GM18502 (cell line): Measurements from ENCODE around the gene TNNC1.

ENCODE experiments used
- ATAC-seq: cut with Tn5 transposase; IDR thresholded peaks from one replicate; pipeline ENCODE4 v1.9.1; 2021; ENCODE audit warnings: mild to moderate bottlenecking; ENCODE audit not compliant: unreplicated experiment, poor library complexity

TNNC1 gene

GRCh38 chr3:52484680-52485461 lies 31.0 kb upstream of the TNNC1 start:
- ATAC-seq: no peak

DNA sequence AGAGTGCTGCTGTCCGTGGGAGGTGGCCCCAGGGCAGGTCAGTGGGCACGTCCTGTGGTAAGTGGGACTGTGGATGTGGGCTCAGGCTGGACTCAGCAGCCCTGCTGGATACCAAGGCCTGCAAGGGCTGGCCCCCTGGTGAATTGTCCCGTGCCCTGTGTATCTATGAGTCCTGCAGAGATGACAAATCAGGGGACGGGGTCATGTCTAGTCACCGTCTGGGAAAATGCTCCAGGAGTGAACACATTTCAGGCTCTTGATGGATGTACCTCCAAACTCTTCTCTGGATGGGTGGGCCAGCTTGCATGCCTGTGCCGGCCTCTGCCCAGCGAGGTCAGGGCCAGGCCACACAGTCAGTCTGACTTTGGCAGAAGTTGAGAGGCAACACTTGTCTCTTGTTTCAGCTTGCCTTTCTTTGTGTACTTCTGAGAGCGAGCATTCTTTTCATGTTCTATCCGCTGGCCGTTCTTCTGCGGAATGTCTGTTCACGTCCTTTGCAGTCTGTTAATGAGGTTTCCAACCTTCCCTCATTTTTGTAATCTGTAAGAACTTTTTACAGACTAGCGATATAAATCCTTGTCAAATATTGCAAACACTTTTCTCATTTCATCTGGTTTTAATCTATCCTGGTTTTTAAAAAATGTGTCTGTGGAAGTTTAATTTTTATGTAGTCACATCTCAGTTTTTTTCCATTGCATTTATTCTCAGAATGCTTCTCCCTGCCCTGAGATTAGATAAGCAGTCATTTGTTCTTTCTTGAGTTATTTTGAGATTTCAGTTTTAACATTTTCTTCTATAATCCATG lies 29.9 kb upstream of the TNNC1 start:
- ATAC-seq: no peak

- ATAC-seq: no peak
Measured at GRCh38 chr3:52483081-52483480, 29.2 kb upstream of the TNNC1 start.

DNA sequence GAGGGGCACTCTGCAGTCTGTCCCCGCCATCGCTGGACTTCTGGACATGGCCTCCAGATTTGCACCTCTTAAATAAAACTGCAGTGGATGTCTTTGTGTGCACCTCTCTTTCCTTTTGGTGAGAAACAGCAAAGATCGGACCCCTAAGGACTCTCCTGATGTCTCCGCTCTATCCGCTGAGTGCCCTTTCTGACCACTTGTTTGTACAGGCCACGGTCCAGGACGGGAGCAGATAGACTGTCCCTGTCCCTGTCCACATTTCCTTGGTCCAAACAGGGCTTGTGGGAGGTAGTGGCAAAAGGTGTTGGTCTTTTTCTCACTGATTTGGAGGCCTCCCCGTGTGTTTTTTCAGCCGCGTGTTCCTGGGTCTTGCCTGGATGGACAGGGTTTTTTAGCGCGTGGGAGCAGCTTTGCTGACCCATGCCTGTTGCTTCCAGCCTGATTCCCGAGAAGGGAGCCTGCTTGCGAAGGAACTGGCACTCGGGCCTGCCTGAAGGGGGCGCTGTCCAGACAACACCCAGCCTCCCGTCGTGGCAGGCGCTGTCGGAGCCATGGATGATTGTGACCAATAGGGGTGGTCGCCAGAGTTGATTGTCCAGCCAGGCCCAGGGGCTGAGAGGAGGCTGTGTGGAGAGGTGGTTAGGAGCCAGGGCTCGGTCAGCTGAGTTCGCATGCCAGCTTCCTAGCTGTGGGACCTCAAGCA lies 28.1 kb upstream of the TNNC1 start:
- no peak for ATAC-seq

- no peak for ATAC-seq
Measured at GRCh38 chr3:52480768-52481715, 27.2 kb upstream of the TNNC1 start.

DNA sequence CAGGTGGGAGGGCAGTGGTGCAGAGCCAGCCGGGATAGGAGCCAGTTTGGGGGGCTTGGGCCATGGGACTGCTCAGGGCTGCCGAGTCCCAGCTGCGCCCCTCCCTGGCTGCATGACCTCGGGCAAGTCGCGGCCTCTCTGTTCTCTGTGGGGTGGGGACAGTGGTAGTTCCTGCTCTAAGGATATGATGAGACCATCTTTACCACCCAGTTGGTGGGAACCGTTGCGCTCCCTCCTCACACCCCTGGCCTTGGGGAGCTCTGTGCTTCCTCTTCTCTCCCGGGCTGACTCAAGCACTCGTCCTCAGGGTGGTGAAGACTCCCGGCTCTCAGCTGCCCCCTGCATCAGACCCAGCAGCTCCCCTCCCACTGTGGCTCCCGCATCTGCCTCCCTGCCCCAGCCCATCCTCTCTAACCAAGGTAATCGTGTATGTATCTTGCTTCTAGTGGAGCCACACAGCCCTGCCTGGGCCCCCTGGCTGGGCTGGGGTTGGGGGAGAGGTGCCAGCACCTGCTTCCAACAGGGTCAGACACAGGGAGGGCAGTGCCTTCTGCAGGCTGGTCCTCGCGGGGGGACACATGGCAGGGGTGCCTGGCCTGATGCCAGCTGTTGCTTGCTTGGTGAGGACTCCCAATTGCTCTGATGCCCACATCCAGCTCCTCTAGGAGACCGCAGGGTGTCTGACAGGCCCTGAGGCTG lies 26.2 kb upstream of the TNNC1 start:
- ATAC-seq: no peak

DNA sequence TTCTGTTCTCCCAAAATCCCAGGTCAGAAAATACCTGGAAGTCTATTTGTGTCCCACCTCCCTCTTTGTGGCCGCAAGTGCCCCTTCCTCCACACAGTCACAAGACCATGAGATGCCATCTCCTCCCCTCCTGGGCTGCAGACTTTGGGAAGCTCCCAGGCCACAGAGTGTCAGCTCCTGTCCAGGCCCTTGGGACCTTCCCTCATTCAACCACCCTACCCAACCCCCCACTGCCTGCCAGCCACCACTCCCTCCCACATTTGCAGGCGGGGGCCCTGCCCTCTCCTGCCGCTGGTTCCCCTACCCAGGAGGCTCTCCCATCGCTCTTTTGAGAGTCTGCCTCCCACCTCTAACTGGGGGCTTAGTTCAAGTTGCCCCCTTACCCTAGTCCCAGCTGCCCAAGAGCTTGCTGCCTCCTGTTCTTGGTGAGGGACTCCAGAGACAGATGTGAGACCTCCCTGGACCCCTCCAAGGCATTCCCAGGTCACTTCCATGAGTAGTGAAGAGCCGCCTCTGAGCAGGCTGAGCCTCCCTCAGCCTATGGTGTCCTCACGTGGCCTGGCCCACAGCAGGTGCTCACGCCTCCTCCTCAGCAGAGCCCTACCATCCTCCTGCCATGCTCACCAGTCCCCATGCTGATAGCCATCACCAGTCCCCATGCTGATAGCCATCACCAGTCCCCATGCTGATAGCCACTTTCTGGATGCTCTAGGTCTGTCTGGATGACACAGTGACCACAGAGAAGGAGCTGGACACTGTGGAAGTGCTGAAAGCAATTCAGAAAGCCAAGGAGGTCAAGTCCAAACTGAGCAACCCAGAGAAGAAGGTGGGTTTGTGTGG lies 25.4 kb upstream of the TNNC1 start:
- no peak for ATAC-seq

DNA sequence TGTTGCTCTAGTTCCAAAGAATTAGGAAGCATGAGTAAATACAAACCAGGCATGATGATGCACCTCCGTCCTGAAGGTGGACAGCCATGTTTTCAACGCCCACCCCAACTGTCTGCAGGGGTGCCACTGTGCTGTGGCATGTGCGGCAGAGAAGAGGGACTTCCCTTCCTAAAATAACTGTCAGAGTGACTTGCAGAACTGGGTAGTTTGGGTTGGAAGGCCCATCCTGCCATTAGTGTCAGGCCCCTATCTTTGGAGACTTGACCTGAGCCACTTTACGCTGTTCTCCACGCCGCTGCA lies 23.9 kb upstream of the TNNC1 start:
- ATAC-seq: no peak

DNA sequence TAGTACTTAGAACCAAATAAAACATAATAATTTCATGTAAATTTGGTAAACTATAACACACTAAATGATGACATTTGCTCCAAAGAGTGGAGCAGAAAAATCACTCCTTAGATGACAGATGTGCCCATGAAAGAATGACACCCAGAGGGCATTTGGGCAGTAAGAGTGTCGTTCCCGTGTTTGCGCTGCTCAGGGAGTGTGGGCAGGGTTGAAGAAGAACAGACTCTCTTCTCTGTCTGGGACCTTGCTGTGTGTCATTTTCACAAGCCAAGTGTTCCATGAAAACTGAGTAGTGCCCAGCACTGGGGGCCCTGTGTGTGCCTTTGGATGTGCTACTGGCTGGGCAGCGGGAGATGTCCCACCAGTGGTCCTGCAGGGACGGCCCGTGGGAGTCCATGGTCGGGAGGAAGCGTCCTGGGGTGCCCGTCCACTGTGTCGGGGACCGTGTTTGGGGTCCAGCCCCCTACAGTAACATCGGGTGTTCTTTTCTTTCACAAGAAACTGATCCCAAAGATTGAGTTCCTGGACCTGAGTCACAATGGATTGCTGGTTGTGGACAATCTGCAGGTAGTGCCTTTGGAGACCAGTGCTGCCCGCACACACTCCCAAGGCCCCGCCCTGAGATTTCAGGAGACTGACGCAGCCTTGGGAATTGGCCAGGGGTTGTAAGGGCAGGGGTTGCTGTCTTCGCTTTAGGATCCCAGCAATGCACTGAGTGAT lies 23.4 kb upstream of the TNNC1 start:
- ATAC-seq: no peak

DNA sequence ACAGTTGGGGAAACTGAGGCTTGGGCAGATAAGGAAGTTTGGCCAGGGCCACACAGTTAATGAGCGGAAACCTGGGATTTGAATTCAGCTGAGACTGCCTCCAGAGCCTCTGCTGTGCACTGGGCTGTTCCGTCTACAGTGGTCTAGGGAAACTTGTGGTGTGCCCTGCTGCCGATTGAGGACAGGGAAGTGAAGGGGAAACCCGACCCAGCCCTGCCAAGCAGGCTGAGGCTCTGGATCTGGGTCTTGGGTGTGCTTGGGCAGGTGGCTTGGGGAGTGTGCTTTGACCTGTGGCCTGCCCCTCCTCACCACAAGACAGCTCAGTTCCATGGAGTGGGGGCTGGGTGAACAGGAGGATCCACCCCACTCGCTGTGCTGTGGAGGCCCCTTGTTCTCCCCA lies 19.2 kb upstream of the TNNC1 start:
- ATAC-seq: no peak

- ATAC-seq: no peak
Measured at GRCh38 chr3:52472239-52473000, 18.6 kb upstream of the TNNC1 start.

GRCh38 chr3:52471371-52472238 lies 17.8 kb upstream of the TNNC1 start:
- ATAC-seq: no peak

- no peak for ATAC-seq
Measured at GRCh38 chr3:52470920-52471319, 17.1 kb upstream of the TNNC1 start.

DNA sequence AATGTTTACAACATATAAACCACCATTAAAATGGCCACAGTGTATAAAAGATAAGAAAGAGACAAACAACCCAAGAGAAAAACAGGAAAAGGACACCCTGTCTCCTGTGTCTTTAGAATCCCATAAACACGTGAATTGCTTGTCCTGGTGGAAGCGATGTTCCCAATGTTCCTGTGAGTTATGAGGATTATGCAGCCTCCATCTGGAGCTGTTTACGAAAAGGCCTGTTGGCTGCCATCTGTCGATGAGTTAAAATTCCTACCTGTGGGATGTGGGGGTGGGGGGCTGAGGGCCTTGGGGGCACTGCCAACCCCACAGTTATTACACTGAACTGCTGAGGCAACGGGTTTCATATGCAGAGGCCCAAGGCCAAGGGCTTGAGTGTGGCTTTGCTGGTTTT lies 15.2 kb upstream of the TNNC1 start:
- ATAC-seq: no peak

- no peak for ATAC-seq
Measured at GRCh38 chr3:52468336-52468735, 14.5 kb upstream of the TNNC1 start.

- ATAC-seq: no peak
Measured at GRCh38 chr3:52463416-52463815, 9.6 kb upstream of the TNNC1 start.

DNA sequence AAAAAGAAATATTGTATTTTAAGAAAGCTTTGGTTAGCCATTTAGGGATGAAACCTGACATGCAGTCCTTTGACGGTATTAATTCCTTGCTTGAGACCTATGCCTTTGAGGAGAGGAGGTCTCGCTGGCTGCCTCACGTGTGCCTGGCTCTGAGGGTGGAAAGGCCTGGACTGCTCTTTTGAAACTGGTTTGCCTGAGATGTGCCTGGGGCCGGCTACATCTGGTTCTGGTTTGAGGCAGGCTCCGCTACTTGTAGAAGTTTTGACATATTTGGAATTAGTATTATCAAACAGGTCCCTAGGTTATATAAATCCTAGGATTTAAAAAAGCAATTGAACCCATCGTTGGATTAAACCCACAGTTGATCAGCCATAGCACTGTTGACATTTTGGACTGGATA lies 8.0 kb upstream of the TNNC1 start:
- ATAC-seq: no peak
